Stimulated activated naive B cell treated with anti-CD40 and anti-IgM and Interleukin-4, amounts not matched to agents 10 μg/mL and 1 μg/mL and 100 μg/mL, for 72 hours (primary cell): Measurements from ENCODE around the gene CHRD.
"Not testable (repeated sequence)": the region's sequence is repeated elsewhere in the genome, so short reads cannot be mapped to it uniquely, and the experiment has no call there.

ENCODE experiments used
- ATAC-seq, 2 donors: fragments of 150-1000 bp; cut with Tn5 transposase; replicated peaks; 2 replicates each; pipeline ENCODE4 v1.10.0; 2021; ENCODE audit warnings: moderate library complexity in 1 of 2
- DNase-seq: peaks from one replicate; pipeline ENCODE4 v3.0.0; 2021
- H3K27ac Mint-ChIP-seq: one replicate; pipeline ENCODE4 v1.8.0; 2022; ENCODE audit warnings: mild to moderate bottlenecking, mixed read lengths
- H3K27me3 Mint-ChIP-seq, 2 donors: one replicate each; pipeline ENCODE4 v1.8.0; 2022; ENCODE audit warnings: mixed read lengths in 2 of 2
- H3K36me3 Mint-ChIP-seq, 2 donors: one replicate each; pipeline ENCODE4 v1.8.0; 2022; ENCODE audit warnings: mixed read lengths in 2 of 2, mild to moderate bottlenecking in 1 of 2
- H3K4me1 Mint-ChIP-seq, 2 donors: one replicate each; pipeline ENCODE4 v1.8.0; 2022; ENCODE audit warnings: mixed read lengths in 2 of 2, mild to moderate bottlenecking in 1 of 2
- H3K4me3 Mint-ChIP-seq, 2 donors: one replicate each; pipeline ENCODE4 v1.8.0; 2022; ENCODE audit warnings: mild to moderate bottlenecking in 2 of 2, mixed read lengths in 2 of 2, moderate library complexity in 1 of 2
- H3K9me3 Mint-ChIP-seq, 2 donors: one replicate each; pipeline ENCODE4 v1.8.0; 2022; ENCODE audit warnings: mixed read lengths in 2 of 2, mild to moderate bottlenecking in 1 of 2

CHRD gene

DNA sequence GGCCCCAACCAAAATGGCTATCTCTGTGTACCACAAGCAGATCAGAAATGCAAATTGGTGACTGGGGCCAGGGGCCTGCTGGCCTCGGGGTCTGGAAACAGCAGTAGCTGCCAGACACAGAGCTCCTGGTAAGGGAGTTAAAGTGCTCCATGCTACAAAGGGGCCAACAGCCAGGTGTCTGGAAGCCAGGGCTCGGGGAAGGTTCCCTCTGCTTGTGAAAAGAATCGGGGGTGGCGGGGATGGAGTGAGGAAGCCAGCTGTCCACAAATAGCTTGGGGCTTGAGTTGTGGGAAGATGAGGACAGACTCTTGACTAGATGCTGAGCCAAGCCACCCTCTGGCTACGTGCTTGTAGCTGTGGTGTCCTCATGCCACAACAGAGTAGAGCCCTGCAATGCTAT, 39.3 kb downstream of the CHRD start:
- ATAC-seq (no peak), DNase-seq (no peak)
- H3K27ac Mint-ChIP-seq = no peak overlapping the region
- H3K27me3 Mint-ChIP-seq = peaks cover 5 to 12% of the 10 kb centered on the region in 2 donors
- no peaks in the 10 kb centered on the region for H3K9me3 Mint-ChIP-seq
- no peak overlapping the region for H3K4me3 Mint-ChIP-seq
- peaks cover 0 to 2% of the 10 kb centered on the region in 2 donors for H3K36me3 Mint-ChIP-seq
- H3K4me1 Mint-ChIP-seq = peaks cover 0 to 2% of the 10 kb centered on the region in 2 donors

- peaks cover 9 to 18% of the 10 kb centered on the region in 2 donors for H3K27me3 Mint-ChIP-seq
These were observed 43.7 kb downstream of the CHRD start for GRCh38 chr3:184423561-184423960.

DNA sequence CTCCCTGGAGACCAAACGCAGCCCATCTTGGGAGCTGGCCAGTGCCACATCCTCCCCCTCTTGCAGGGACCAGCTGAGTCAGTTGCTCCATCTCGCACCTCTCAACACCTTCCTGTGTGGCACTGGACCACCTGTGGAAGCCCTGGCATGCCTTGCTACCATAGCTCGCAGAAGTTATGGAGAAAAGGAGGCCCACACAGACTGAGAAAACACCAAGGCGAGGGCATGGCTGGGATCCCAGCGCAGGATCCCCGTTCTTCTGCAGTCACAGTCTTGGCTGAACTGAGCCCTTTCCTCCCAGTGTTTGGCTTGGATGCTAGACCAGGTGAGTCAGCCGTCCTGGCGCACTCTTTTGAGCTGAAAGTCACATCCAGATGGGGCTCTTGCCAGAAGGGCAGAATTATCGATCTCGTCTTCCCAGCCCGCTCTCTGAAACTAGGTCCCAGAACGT, 46.9 kb downstream of the CHRD start:
- Mint-ChIP-seq H3K36me3 (peaks cover 0 to 2% of the 10 kb centered on the region in 2 donors), H3K9me3 (no peaks in the 10 kb centered on the region), H3K27me3 (peaks cover 9 to 18% of the 10 kb centered on the region in 2 donors), H3K4me1 (no peaks in the 10 kb centered on the region), H3K27ac (no peak overlapping the region), H3K4me3 (no peak overlapping the region)
- no peak for ATAC-seq
- DNase-seq = no peak

More at GRCh38 chr3:184423561-184423960, 43.7 kb downstream of the CHRD start:
- no peak for ATAC-seq
- no peaks in the 10 kb centered on the region for H3K4me1 Mint-ChIP-seq
- H3K27ac Mint-ChIP-seq = no peak overlapping the region
- H3K4me3 Mint-ChIP-seq = no peak overlapping the region
- DNase-seq = no peak
- peaks cover 0 to 2% of the 10 kb centered on the region in 2 donors for H3K36me3 Mint-ChIP-seq
- no peaks in the 10 kb centered on the region for H3K9me3 Mint-ChIP-seq

DNA sequence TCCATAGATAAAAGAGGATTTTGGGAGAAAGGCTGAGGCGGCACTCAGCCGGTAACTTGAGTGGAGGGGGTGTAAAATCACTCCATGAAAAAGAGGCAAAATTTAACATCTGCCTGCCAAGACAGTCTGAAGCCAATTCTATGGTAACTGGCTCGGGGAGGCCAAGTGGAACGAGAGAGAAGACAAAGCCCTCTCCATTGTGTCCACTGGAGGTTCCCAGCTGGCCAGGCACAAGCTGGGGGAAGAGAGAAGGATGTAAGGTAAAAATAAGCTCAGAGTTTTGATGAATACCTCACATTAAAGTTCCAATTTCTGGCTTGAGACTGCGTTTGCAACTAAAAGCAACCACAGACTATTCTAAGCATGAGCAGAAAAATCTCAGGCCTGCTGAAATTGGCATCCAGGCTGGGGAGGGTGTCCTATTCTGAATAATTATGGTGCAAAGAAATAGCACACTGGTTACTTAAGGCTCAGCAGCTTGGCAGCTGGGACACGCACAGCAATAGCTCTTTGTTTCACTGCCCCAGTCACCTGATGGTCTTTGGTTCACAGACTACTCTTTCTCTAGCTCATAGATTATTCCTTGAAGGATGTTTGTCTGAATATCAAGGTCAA, 48.8 kb downstream of the CHRD start:
- Mint-ChIP-seq H3K4me3 (no peak overlapping the region), H3K27ac (no peak overlapping the region), H3K9me3 (peaks cover 0 to 3% of the 10 kb centered on the region in 2 donors), H3K27me3 (peaks cover 4 to 7% of the 10 kb centered on the region in 2 donors), H3K4me1 (no peaks in the 10 kb centered on the region), H3K36me3 (no peaks in the 10 kb centered on the region)
- DNase-seq (no peak), ATAC-seq (no peak)

GRCh38 chr3:184429786-184430185, 49.9 kb downstream of the CHRD start:
- Mint-ChIP-seq H3K27me3 (peaks cover 4 to 7% of the 10 kb centered on the region in 2 donors), H3K4me1 (no peaks in the 10 kb centered on the region), H3K36me3 (no peaks in the 10 kb centered on the region), H3K4me3 (no peak overlapping the region), H3K27ac (no peak overlapping the region), H3K9me3 (peaks cover 0 to 3% of the 10 kb centered on the region in 2 donors)
- ATAC-seq = no peak
- no peak for DNase-seq

GRCh38 chr3:184430940-184431339, 51.1 kb downstream of the CHRD start:
- Mint-ChIP-seq H3K4me3 (no peak overlapping the region), H3K9me3 (peaks cover 0 to 3% of the 10 kb centered on the region in 2 donors), H3K36me3 (no peaks in the 10 kb centered on the region), H3K4me1 (no peaks in the 10 kb centered on the region), H3K27ac (no peak overlapping the region), H3K27me3 (no peaks in the 10 kb centered on the region)
- DNase-seq (no peak), ATAC-seq (no peak)

GRCh38 chr3:184433178-184433577, 53.3 kb downstream of the CHRD start:
- not testable (repeated sequence) for H3K27me3 Mint-ChIP-seq, ATAC-seq, H3K9me3 Mint-ChIP-seq, H3K4me1 Mint-ChIP-seq, DNase-seq, H3K4me3 Mint-ChIP-seq, H3K36me3 Mint-ChIP-seq, H3K27ac Mint-ChIP-seq

GRCh38 chr3:184439096-184439495, 59.2 kb downstream of the CHRD start:
- Mint-ChIP-seq H3K27me3 (peaks cover 8 to 13% of the 10 kb centered on the region in 2 donors), H3K27ac (no peak overlapping the region), H3K36me3 (peaks cover 4 to 5% of the 10 kb centered on the region in 2 donors), H3K9me3 (peaks cover 4 to 5% of the 10 kb centered on the region in 2 donors), H3K4me1 (peaks cover 0 to 4% of the 10 kb centered on the region in 2 donors), H3K4me3 (no peak overlapping the region)
- ATAC-seq (no peak), DNase-seq (no peak)
